Liver (tissue), 9 donors: ENCODE data around the gene FGFRL1. TPM values are rescaled to one million over a fixed set of nuclear protein-coding genes. Genes with fewer than 3 reads are reported as not detected.
A peak's percentile ranks its signal among the peaks of the same experiment; 100 is the strongest.

ENCODE experiments used
- DNase-seq: peaks from one replicate; pipeline ENCODE4 v3.0.0-alpha.2; 2017; ENCODE audit warnings: low spot score
- H3K27ac ChIP-seq, 2 donors: one replicate each; pipeline ENCODE4 v1.7.0; 2013; ENCODE audit warnings: inconsistent platforms in 2 of 2, low read length in 2 of 2, control low read depth in 1 of 2, low read depth in 1 of 2, mild to moderate bottlenecking in 1 of 2
- H3K27me3 ChIP-seq, 4 donors: one replicate each; pipeline versions ENCODE4 v1.6.1 to v1.7.0; 2013; ENCODE audit warnings: low read length in 3 of 4, inconsistent platforms in 1 of 4, mild to moderate bottlenecking in 1 of 4, moderate library complexity in 1 of 4; ENCODE audit not compliant: control insufficient read depth in 4 of 4, insufficient read depth in 4 of 4
- H3K36me3 ChIP-seq, 4 donors: one replicate each; pipeline versions ENCODE4 v1.6.1 to v1.7.0; 2013; ENCODE audit warnings: low read length in 3 of 4, mild to moderate bottlenecking in 3 of 4, low read depth in 1 of 4, moderate library complexity in 1 of 4; ENCODE audit not compliant: control insufficient read depth in 4 of 4, insufficient read depth in 3 of 4
- H3K4me1 ChIP-seq, 4 donors: one replicate each; pipeline versions ENCODE4 v1.6.1 to v1.7.0; 2013; ENCODE audit warnings: low read length in 3 of 4, mild to moderate bottlenecking in 3 of 4, moderate library complexity in 1 of 4; ENCODE audit not compliant: control insufficient read depth in 4 of 4, insufficient read depth in 4 of 4
- H3K4me3 ChIP-seq, 3 donors: one replicate each; pipeline versions ENCODE4 v1.6.1 to v1.7.0; 2013; ENCODE audit warnings: low read length in 3 of 3, control low read depth in 1 of 3, low read depth in 1 of 3, mild to moderate bottlenecking in 1 of 3
- H3K9ac ChIP-seq, 2 donors: one replicate each; pipeline ENCODE4 v1.7.0; 2013; ENCODE audit warnings: low read length in 2 of 2, mild to moderate bottlenecking in 2 of 2, moderate library complexity in 2 of 2, control low read depth in 1 of 2, low read depth in 1 of 2
- H3K9me3 ChIP-seq, 4 donors: one replicate each; pipeline versions ENCODE4 v1.6.1 to v1.7.0; 2013; ENCODE audit warnings: low read length in 3 of 4; ENCODE audit not compliant: control insufficient read depth in 4 of 4
- ATF3 ChIP-seq: IDR thresholded peaks from 2 replicates; pipeline ENCODE4 v1.6.1; 2016; ENCODE audit warnings: antibody characterized with exemption
- EGR1 ChIP-seq, 2 donors: IDR thresholded peaks; 2 replicates each; pipeline ENCODE4 v1.6.1; 2016 to 2018; ENCODE audit warnings: antibody characterized with exemption in 2 of 2, low read depth in 2 of 2
- GABPA ChIP-seq, 2 donors: IDR thresholded peaks in 1 of 2; conservative IDR thresholded peaks in 1 of 2; 2 replicates each; pipeline ENCODE4 v1.6.1; 2016; ENCODE audit warnings: antibody characterized with exemption in 2 of 2, mild to moderate bottlenecking in 1 of 2, moderate library complexity in 1 of 2
- HNF4A ChIP-seq, 2 donors: conservative IDR thresholded peaks; 2 replicates each; pipeline ENCODE4 v1.6.1; 2016; ENCODE audit warnings: antibody characterized with exemption in 2 of 2, mild to moderate bottlenecking in 2 of 2
- HNF4G ChIP-seq: IDR thresholded peaks from 2 replicates; pipeline ENCODE4 v1.6.1; 2016; ENCODE audit warnings: antibody characterized with exemption
- RAD21 ChIP-seq, 2 donors: IDR thresholded peaks; 2 replicates each; pipeline ENCODE4 v1.6.1; 2016; ENCODE audit warnings: antibody characterized with exemption in 2 of 2, mild to moderate bottlenecking in 2 of 2
- REST ChIP-seq: IDR thresholded peaks from 2 replicates; pipeline ENCODE4 v1.6.1; 2016; ENCODE audit warnings: antibody characterized with exemption, mild to moderate bottlenecking
- RXRA ChIP-seq, 2 donors: IDR thresholded peaks; 2 replicates each; pipeline ENCODE4 v1.6.1; 2017 to 2018; ENCODE audit warnings: antibody characterized with exemption in 2 of 2, mild to moderate bottlenecking in 1 of 2
- SP1 ChIP-seq: IDR thresholded peaks from 2 replicates; pipeline ENCODE4 v1.6.1; 2018; ENCODE audit warnings: antibody characterized with exemption, mild to moderate bottlenecking
- YY1 ChIP-seq: IDR thresholded peaks from 2 replicates; pipeline ENCODE4 v1.6.1; 2016; ENCODE audit warnings: antibody characterized with exemption, mild to moderate bottlenecking
- WGBS: extraction: QIAGEN DNeasy Blood & Tissue Kit; methylation state at CpG from one replicate; pipeline ENCODE4 v1.1.7; 2013; 5-methylcytosine and 5-hydroxymethylcytosine counted together
- polyA plus RNA-seq, 2 donors: library from polyadenylated mRNA; stranded (reverse) in 1 of 2; unstranded in 1 of 2; fragments of 200-250 nt in 1 of 2; fragments of >200 nt in 1 of 2; fragmentation: Nextera tagmentation in 1 of 2; extraction: Ambion mirVana in 1 of 2; gene quantifications; one replicate each; pipeline versions ENCODE4 v1.2.1 to v1.2.3, GENCODE V29; 2013 to 2015
- total RNA-seq, 2 donors: library from RNA; depleted of rRNA; stranded (reverse); fragments of >200 nt; gene quantifications; one replicate each; pipeline ENCODE4 v1.2.3, GENCODE V29; 2014
- donor health status: healthy.
- donor health status: healthy.
- donor health status: healthy.
- donor health status: healthy.
- donor health status: healthy.

Gene FGFRL1
- total and polyA plus RNA-seq, 4 donors, result 14.2 to 49.1 (median 22.4) TPM

GRCh38 chr4:987624-988513 is 23.6 kb upstream of the FGFRL1 start:
- Histone ChIP-seq H3K4me3 (peak overlapping the region in 2 of 3 donors; percentile 54 to 75), H3K27ac (peak overlapping the region; percentile 66 to 79), H3K27me3 (no peaks in the 10 kb centered on the region), H3K9me3 (no peaks in the 10 kb centered on the region), H3K9ac (peak overlapping the region in 1 of 2 donors; percentile 50), H3K36me3 (peaks cover 0 to 8% (median 4%) of the 10 kb centered on the region in 4 donors), H3K4me1 (peaks cover 13 to 62% (median 47%) of the 10 kb centered on the region in 4 donors)
- WGBS, result 60% methylated on average over 37 of the region's 37 CpGs
- TF ChIP-seq ATF3, result no peak
- no peak for TF ChIP-seq HNF4G
- no peak for TF ChIP-seq REST
- TF ChIP-seq HNF4A (conservative IDR thresholded peaks at IDR 0.05), result no peak
- no peak for TF ChIP-seq YY1
- TF ChIP-seq RAD21 (IDR thresholded peaks at IDR 0.05), result no peak
- TF ChIP-seq SP1, result no peak
- TF ChIP-seq EGR1 (IDR thresholded peaks at IDR 0.05; ENCODE audit: low read depth in 2 of 2), result no peak
- TF ChIP-seq GABPA (IDR thresholded peaks at IDR 0.05 in 1 of 2, conservative IDR thresholded peaks at IDR 0.05 in 1 of 2), result no peak
- no peak for TF ChIP-seq RXRA (IDR thresholded peaks at IDR 0.05)
- DNase-seq, result no peak

- Histone ChIP-seq H3K27ac (no peak overlapping the region), H3K9me3 (no peaks in the 10 kb centered on the region), H3K4me3 (no peak overlapping the region), H3K4me1 (peaks cover 13 to 72% (median 51%) of the 10 kb centered on the region in 4 donors), H3K9ac (no peak overlapping the region), H3K36me3 (peaks cover 0 to 8% (median 4%) of the 10 kb centered on the region in 4 donors), H3K27me3 (no peaks in the 10 kb centered on the region)
- DNase-seq, result no peak
- 95% methylated on average over 69 of the region's 69 CpGs for WGBS
- no peak for TF ChIP-seq RAD21 (IDR thresholded peaks at IDR 0.05)
Observed at GRCh38 chr4:988726-989721, 22.4 kb upstream of the FGFRL1 start.
